Caco-2 (cell line): Measurements from ENCODE around the gene AP5S1. TPM values are rescaled to one million over a fixed set of nuclear protein-coding genes. Genes with fewer than 3 reads are reported as not detected.

ENCODE experiments used
- BruUV-seq: library from RNA; stranded (reverse); fragments of 400-500 nt; replicated peaks from 2 replicates; lab custom pipeline; 2021; lab: Mats Ljungman, UMichigan
- CTCF ChIA-PET: fragments of 300-600 bp; sonication (Branson Sonifier 250); formaldehyde crosslinking; loops from one replicate; lab custom pipeline; 2022; ENCODE audit warnings: antibody characterized with exemption; lab: Charles Lee
- POLR2A ChIA-PET: fragments of 300-600 bp; sonication (Branson Sonifier 250); formaldehyde crosslinking; loops from one replicate; lab custom pipeline; 2022; ENCODE audit warnings: antibody characterized with exemption; lab: Charles Lee
- DNase-seq, 2 experiments: peaks; one replicate each; pipeline versions ENCODE4 v3.0.0 to v3.0.0-alpha.2; 2020 to 2022
- H3K27me3 ChIP-seq: replicated peaks from 2 replicates; pipeline ENCODE4 v1.6.0; 2011; ENCODE audit warnings: low read length; ENCODE audit not compliant: control insufficient read depth, insufficient read depth
- H3K36me3 ChIP-seq: 2 replicates; pipeline ENCODE4 v1.5.1; 2011; ENCODE audit warnings: low read length; ENCODE audit not compliant: control insufficient read depth, insufficient read depth
- H3K4me1 ChIP-seq: fragments of 250-450 bp; sonication (Bioruptor Pico); 2 replicates; pipeline ENCODE4 v1.5.1; 2020; ENCODE audit warnings: mild to moderate bottlenecking
- H3K4me3 ChIP-seq: 2 replicates; pipeline ENCODE4 v1.5.1; 2011; ENCODE audit warnings: low read depth, mild to moderate bottlenecking, control low read depth, low read length
- H3K9me3 ChIP-seq: fragments of 250-450 bp; sonication (Bioruptor Pico); 2 replicates; pipeline ENCODE4 v1.5.1; 2020; ENCODE audit warnings: mild to moderate bottlenecking, moderate library complexity
- H3K27ac Mint-ChIP-seq: one replicate; pipeline ENCODE4 v1.8.0; 2022; ENCODE audit warnings: mixed read lengths; ENCODE audit not compliant: unreplicated experiment
- H3K27me3 Mint-ChIP-seq: one replicate; pipeline ENCODE4 v1.8.0; 2022; ENCODE audit warnings: mixed read lengths; ENCODE audit not compliant: insufficient read depth, unreplicated experiment
- H3K36me3 Mint-ChIP-seq: one replicate; pipeline ENCODE4 v1.8.0; 2022; ENCODE audit warnings: mild to moderate bottlenecking, mixed read lengths; ENCODE audit not compliant: insufficient read depth, unreplicated experiment
- H3K4me1 Mint-ChIP-seq: one replicate; pipeline ENCODE4 v1.8.0; 2022; ENCODE audit warnings: low read depth, mixed read lengths; ENCODE audit not compliant: unreplicated experiment
- H3K4me3 Mint-ChIP-seq: one replicate; pipeline ENCODE4 v1.8.0; 2022; ENCODE audit warnings: mild to moderate bottlenecking, moderate library complexity, mixed read lengths; ENCODE audit not compliant: unreplicated experiment
- H3K9me3 Mint-ChIP-seq: one replicate; pipeline ENCODE4 v1.8.0; 2022; ENCODE audit warnings: mixed read lengths; ENCODE audit not compliant: unreplicated experiment
- intact Hi-C: fragments of 100-400 bp; cut with micrococcal nuclease; formaldehyde crosslinking; loops from one replicate; pipeline ENCODE4 v1.10.0; 2022; ENCODE audit not compliant: unreplicated experiment
- total RNA-seq: library from RNA; stranded (reverse); gene quantifications from 2 replicates; pipeline ENCODE4 v1.2.3, GENCODE V29; 2022
- TF ChIP-seq, protein P1 (sequence below), 2 experiments: fragments of 200-600 bp in 1 of 2; IDR thresholded peaks; 1 replicate in 1 of 2; 2 replicates in 1 of 2; pipeline versions ENCODE4 v1.5.1 to v1.8.0; 2011 to 2022; ENCODE audit warnings: antibody characterized with exemption in 1 of 2, control low read depth in 1 of 2, inconsistent platforms in 1 of 2, low read depth in 1 of 2, low read length in 1 of 2, mild to moderate bottlenecking in 1 of 2, moderate library complexity in 1 of 2; ENCODE audit not compliant: insufficient read depth in 1 of 2, severe bottlenecking in 1 of 2, unreplicated experiment in 1 of 2

Gene AP5S1
- total RNA-seq, 1 experiment from 2014 or later, result 17.3 TPM

- ChIA-PET POLR2A (interaction anchor here (0.6 to 1.2 kb wide), 7 partner anchors 26 to 85 kb away, joined by 3 to 16 read pairs (median 4); partner anchors contain the start of genes ADISSP, CENPB, MAVS and SPEF1), CTCF (interaction anchor here (1.0 to 2.2 kb wide), 8 partner anchors 25 to 71 kb away, joined by 3 to 15 read pairs (median 6); partner anchors contain the start of genes ADISSP, CDC25B, CENPB and SPEF1)
- Histone ChIP-seq H3K36me3 (peaks cover 4% of the 10 kb centered on the region), H3K27me3 (no peaks in the 10 kb centered on the region), H3K4me1 (peaks cover 15% of the 10 kb centered on the region), H3K9me3 (no peaks in the 10 kb centered on the region), H3K4me3 (peak overlapping the region; percentile 100)
- H3K36me3 Mint-ChIP-seq, result peaks cover 21% of the 10 kb centered on the region
- H3K27ac Mint-ChIP-seq, result peak overlapping the region; percentile 97
- H3K27me3 Mint-ChIP-seq, result no peaks in the 10 kb centered on the region
- TF ChIP-seq, protein P1, sequence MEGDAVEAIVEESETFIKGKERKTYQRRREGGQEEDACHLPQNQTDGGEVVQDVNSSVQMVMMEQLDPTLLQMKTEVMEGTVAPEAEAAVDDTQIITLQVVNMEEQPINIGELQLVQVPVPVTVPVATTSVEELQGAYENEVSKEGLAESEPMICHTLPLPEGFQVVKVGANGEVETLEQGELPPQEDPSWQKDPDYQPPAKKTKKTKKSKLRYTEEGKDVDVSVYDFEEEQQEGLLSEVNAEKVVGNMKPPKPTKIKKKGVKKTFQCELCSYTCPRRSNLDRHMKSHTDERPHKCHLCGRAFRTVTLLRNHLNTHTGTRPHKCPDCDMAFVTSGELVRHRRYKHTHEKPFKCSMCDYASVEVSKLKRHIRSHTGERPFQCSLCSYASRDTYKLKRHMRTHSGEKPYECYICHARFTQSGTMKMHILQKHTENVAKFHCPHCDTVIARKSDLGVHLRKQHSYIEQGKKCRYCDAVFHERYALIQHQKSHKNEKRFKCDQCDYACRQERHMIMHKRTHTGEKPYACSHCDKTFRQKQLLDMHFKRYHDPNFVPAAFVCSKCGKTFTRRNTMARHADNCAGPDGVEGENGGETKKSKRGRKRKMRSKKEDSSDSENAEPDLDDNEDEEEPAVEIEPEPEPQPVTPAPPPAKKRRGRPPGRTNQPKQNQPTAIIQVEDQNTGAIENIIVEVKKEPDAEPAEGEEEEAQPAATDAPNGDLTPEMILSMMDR (IDR thresholded peaks at IDR 0.05; ENCODE audit: insufficient read depth in 1 of 2, low read depth in 1 of 2, low read length in 1 of 2, severe bottlenecking in 1 of 2, unreplicated experiment in 1 of 2), result no peak
- peaks cover 7% of the 10 kb centered on the region for H3K4me1 Mint-ChIP-seq
- H3K9me3 Mint-ChIP-seq, result no peaks in the 10 kb centered on the region
- BruUV-seq, result TSS peak; percentile 75
- no peak for DNase-seq
- peak overlapping the region; percentile 92 for H3K4me3 Mint-ChIP-seq
- intact Hi-C loops, result loop anchor here (1.0 to 2.0 kb wide), 3 partner anchors 26 to 35 kb away; partner anchors contain the start of genes CENPB and MAVS
Observed at GRCh38 chr20:3820901-3821727, 767 bp downstream of the AP5S1 start.

DNA sequence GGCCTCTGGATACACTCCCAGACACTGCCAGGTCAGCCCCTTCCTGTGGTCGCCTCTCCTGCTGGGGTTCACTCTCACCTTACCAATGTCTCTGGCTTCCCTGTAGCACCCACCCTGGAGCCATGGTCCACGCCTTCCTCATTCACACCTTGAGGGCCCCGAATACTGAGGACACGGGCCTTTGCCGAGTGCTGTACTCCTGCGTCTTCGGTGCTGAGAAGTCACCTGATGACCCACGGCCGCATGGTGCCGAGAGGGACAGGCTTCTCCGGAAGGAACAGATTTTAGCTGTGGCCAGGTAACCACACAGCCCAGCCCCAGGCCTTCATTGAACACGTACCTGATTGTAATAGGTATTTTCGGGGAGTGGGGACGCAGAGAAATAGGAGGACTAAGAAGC is 1.6 kb downstream of the AP5S1 start:
- H3K4me1 Mint-ChIP-seq, result peaks cover 7% of the 10 kb centered on the region
- H3K27me3 Mint-ChIP-seq, result no peaks in the 10 kb centered on the region
- H3K27ac Mint-ChIP-seq, result peak overlapping the region; percentile 97
- H3K9me3 ChIP-seq, result no peaks in the 10 kb centered on the region
- H3K4me3 Mint-ChIP-seq, result peak overlapping the region; percentile 92
- H3K4me1 ChIP-seq, result peaks cover 15% of the 10 kb centered on the region
- DNase-seq, result no peak
- no TSS peak for BruUV-seq
- no peak overlapping the region for H3K4me3 ChIP-seq
- intact Hi-C loops, result loop anchor here (2.0 kb wide), 1 partner anchor 25 kb away; the partner anchor contains the start of gene MAVS
- peaks cover 21% of the 10 kb centered on the region for H3K36me3 Mint-ChIP-seq
- TF ChIP-seq, protein P1 (IDR thresholded peaks at IDR 0.05; ENCODE audit: insufficient read depth in 1 of 2, low read depth in 1 of 2, low read length in 1 of 2, severe bottlenecking in 1 of 2, unreplicated experiment in 1 of 2), result no peak
- ChIA-PET POLR2A (no interaction called here), CTCF (no interaction called here)
- no peaks in the 10 kb centered on the region for H3K27me3 ChIP-seq
- H3K9me3 Mint-ChIP-seq, result no peaks in the 10 kb centered on the region
- peaks cover 4% of the 10 kb centered on the region for H3K36me3 ChIP-seq

GRCh38 chr20:3823881-3824280 is 3.5 kb downstream of the AP5S1 start:
- Histone ChIP-seq H3K27me3 (no peaks in the 10 kb centered on the region), H3K4me1 (peaks cover 7% of the 10 kb centered on the region), H3K36me3 (peaks cover 4% of the 10 kb centered on the region), H3K4me3 (no peak overlapping the region), H3K9me3 (no peaks in the 10 kb centered on the region)
- peaks cover 16% of the 10 kb centered on the region for H3K36me3 Mint-ChIP-seq
- intact Hi-C loops, result no loop called here
- ChIA-PET POLR2A (no interaction called here), CTCF (no interaction called here)
- H3K9me3 Mint-ChIP-seq, result no peaks in the 10 kb centered on the region
- no peak for DNase-seq
- TF ChIP-seq, protein P1 (IDR thresholded peaks at IDR 0.05; ENCODE audit: insufficient read depth in 1 of 2, low read depth in 1 of 2, low read length in 1 of 2, severe bottlenecking in 1 of 2, unreplicated experiment in 1 of 2), result no peak
- H3K4me1 Mint-ChIP-seq, result peaks cover 7% of the 10 kb centered on the region
- no peak overlapping the region for H3K4me3 Mint-ChIP-seq
- H3K27ac Mint-ChIP-seq, result no peak overlapping the region
- H3K27me3 Mint-ChIP-seq, result no peaks in the 10 kb centered on the region
- BruUV-seq, result no TSS peak
